BLaER1 (cell line): ENCODE results near the gene AP2B1.
"Not testable (repeated sequence)": the region's sequence is repeated elsewhere in the genome, so short reads cannot be mapped to it uniquely, and the experiment has no call there.

Experiments used
- H3K27ac ChIP-seq: shearing (Covaris generic); formaldehyde crosslinking; 2 replicates; pipeline ENCODE4 v1.8.1; 2022
- H3K27me3 ChIP-seq: shearing (Covaris generic); formaldehyde crosslinking; 2 replicates; pipeline ENCODE4 v1.8.1; 2022
- H3K36me3 ChIP-seq: shearing (Covaris generic); formaldehyde crosslinking; 2 replicates; pipeline ENCODE4 v1.8.1; 2022
- H3K4me1 ChIP-seq: shearing (Covaris generic); formaldehyde crosslinking; 2 replicates; pipeline ENCODE4 v1.8.1; 2022
- H3K4me2 ChIP-seq: shearing (Covaris generic); formaldehyde crosslinking; 2 replicates; pipeline ENCODE4 v1.8.1; 2022
- H3K4me3 ChIP-seq: shearing (Covaris generic); formaldehyde crosslinking; 2 replicates; pipeline ENCODE4 v1.8.1; 2022
- H3K9ac ChIP-seq: shearing (Covaris generic); formaldehyde crosslinking; 2 replicates; pipeline ENCODE4 v1.8.1; 2022
- H3K9me3 ChIP-seq: shearing (Covaris generic); formaldehyde crosslinking; 2 replicates; pipeline ENCODE4 v1.8.1; 2022
- H4K20me1 ChIP-seq: shearing (Covaris generic); formaldehyde crosslinking; 2 replicates; pipeline ENCODE4 v1.8.1; 2022
- Cebpa-rat ChIP-seq: shearing (Covaris generic); IDR thresholded peaks from 2 replicates; pipeline ENCODE4 v1.8.1; 2022

The AP2B1 gene

DNA sequence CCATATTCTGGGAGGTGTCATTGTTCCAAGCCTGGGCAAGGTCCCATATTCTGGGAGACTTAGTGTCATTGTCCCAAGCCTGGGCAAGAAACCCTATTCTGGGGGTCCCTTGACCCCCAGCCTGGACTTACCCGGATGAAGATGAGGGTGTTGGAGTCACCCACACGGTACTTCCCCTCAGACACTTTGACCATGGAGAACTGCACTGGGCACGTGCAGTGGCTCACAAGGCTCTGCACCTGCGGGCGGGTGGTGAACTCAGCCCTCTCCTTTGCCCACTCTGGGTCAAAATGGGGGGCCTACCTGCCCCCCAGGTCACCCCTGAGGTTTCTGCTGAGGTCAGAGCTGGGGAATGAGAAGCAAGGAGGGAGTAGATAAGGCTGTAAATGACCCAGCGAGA, 161.9 kb downstream of the AP2B1 start:
- Histone ChIP-seq H3K9ac (no peak overlapping the region), H3K4me3 (no peak overlapping the region)
- no peak for TF ChIP-seq Cebpa-rat

DNA sequence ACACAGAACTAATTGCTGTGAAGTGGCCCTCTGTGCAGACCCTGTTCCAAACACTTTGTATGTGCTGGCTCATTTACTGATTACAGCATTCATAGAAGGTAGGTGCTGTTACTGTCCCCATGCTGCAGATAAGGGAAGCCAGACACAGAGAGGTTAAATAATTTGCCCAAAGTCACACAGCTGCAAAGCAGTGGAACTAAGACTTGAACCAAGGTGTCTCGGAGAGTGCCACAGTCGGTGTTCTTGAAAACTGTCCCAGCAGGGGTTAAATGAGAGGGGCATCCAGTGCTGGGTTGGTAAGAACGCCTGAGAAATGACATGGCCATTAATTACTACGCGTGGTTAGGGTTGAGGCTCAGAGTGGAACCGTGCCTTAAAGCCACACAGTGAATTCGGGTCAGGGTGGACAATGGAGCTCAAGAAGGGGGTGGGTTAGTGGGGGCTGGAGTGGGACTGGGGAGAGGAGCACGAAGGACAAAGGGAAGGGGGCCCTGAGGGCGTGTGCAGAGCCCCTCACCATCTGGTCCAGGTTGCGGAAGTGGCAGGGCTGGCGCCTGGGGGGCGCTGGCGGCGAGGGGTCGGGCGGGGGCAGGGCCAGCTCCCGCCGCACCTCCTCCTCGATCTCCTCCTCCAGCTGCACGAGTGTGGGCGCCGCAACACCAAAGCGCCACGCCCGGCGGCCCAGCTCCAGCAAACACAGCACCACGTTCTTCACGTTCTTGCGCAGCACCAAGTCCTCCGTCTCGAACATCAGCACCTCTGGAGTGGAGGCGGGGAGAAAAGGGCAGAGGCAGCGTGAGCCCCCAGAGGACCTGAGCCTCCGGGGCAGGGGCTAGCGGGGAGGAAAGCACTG, 162.7 kb downstream of the AP2B1 start:
- Histone ChIP-seq H4K20me1 (peaks cover 18% of the 10 kb centered on the region; the same call in 1 of the 2 replicates), H3K4me1 (peaks cover 20% of the 10 kb centered on the region), H3K27me3 (peaks cover 40% of the 10 kb centered on the region), H3K9ac (no peak overlapping the region), H3K4me2 (peak overlapping the region; percentile 63), H3K9me3 (no peaks in the 10 kb centered on the region), H3K36me3 (no peaks in the 10 kb centered on the region), H3K4me3 (peak overlapping the region; percentile 33; the same call in 1 of the 2 replicates), H3K27ac (no peak overlapping the region)
- no peak for TF ChIP-seq Cebpa-rat

More for the DNA sequence above, 161.9 kb downstream of the AP2B1 start:
- Histone ChIP-seq H3K27me3 (peaks cover 40% of the 10 kb centered on the region), H3K27ac (no peak overlapping the region), H3K36me3 (no peaks in the 10 kb centered on the region), H4K20me1 (peaks cover 20% of the 10 kb centered on the region; the same call in 1 of the 2 replicates), H3K9me3 (no peaks in the 10 kb centered on the region), H3K4me1 (peaks cover 20% of the 10 kb centered on the region), H3K4me2 (no peak overlapping the region)

DNA sequence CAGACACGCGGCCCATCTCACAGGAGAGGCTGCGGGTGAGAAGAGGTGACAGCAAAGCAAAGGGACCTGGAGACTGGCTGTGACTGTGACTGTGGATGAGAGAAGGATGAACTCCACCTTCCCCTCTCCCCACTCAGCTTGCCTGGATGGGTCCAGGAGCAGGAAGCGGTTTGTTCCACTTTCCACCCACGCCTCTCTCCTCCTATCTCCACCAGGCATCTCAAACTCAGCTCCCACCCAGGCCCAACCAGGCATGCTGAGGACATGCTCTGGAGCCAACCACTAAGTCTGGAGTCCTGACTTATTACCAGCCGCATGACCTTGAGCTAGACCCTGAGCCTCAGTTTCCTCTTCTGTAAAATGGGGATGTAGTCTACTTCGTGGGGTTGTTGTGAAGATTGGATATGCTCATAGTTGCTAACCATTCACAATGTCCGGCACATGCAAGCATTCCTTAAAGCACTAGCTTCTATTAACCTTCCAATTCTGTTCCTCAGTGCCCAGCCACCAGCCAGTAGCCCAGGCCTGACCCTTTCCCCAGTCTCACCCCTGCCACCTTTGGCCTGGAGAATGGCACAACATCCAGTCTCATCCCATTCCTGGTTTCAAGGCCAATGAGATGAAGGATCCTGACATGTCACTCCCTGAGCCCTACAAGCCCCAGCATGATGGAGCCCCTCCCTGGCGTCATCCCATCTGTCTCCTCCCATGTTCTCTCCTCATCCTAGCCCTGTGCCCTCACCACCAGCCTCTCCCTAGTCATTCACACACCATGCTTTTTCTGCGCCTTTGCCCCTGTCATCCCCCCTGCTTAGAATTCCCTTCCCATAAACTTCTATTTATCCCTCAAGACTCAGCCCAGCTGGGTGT, 163.6 kb downstream of the AP2B1 start:
- H4K20me1 ChIP-seq, result peaks cover 8% of the 10 kb centered on the region; the same call in 1 of the 2 replicates
- H3K4me1 ChIP-seq, result peaks cover 20% of the 10 kb centered on the region
- no peaks in the 10 kb centered on the region for H3K9me3 ChIP-seq
- peak overlapping the region; percentile 33; the same call in 1 of the 2 replicates for H3K4me3 ChIP-seq
- H3K27me3 ChIP-seq, result peaks cover 40% of the 10 kb centered on the region
- no peaks in the 10 kb centered on the region for H3K36me3 ChIP-seq
- no peak for TF ChIP-seq Cebpa-rat
- peak overlapping the region; percentile 63 for H3K4me2 ChIP-seq
- no peak overlapping the region for H3K9ac ChIP-seq
- H3K27ac ChIP-seq, result no peak overlapping the region

DNA sequence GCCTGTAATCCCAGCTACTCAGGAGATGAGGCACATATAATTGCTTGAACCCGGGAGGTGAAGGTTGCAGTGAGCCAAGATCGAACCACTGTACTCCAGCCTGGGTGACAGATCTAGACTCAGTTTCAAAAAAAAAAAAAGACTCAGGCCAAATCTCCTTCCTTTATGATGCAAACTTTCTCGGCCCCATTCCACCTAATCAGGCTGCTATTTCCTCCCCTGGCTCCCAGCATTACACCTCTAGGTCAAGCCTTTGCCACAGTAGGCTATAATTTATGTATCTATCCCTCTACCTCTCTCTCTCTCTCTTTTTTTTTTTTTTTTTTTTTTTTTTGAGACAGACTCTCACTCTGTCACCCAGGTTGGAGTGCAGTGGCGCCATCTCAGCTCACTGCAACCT, 164.4 kb downstream of the AP2B1 start:
- not testable (repeated sequence) for H4K20me1 ChIP-seq, H3K36me3 ChIP-seq, H3K9ac ChIP-seq, H3K4me2 ChIP-seq, H3K4me3 ChIP-seq, H3K9me3 ChIP-seq, H3K27ac ChIP-seq
- Histone ChIP-seq H3K27me3 (peaks cover 40% of the 10 kb centered on the region), H3K4me1 (peaks cover 20% of the 10 kb centered on the region)

DNA sequence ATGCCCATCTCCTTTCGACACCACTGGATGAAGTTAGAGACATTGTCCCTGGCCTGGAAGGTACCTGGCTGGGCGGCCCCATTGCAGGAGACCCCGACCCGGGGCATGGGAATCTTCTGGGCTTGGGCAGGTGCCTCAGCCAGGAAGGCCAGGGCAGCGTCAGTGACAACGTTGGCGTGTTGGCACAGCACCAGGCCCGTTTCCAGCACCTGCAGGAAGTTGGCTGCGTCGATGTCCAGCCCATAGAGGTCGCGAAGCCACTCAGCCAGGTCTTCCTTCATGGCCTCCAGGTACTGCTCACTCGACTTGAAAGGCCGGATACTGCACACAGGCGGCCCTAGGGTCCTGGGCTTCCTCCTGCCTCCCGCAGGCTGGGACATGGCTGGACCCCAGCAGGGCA, 165.3 kb downstream of the AP2B1 start:
- peaks cover 7% of the 10 kb centered on the region; the same call in 1 of the 2 replicates for H4K20me1 ChIP-seq
- peaks cover 40% of the 10 kb centered on the region for H3K27me3 ChIP-seq
- TF ChIP-seq Cebpa-rat, result no peak
- peak overlapping the region; percentile 58; the same call in 1 of the 2 replicates for H3K4me2 ChIP-seq
- H3K9me3 ChIP-seq, result no peaks in the 10 kb centered on the region
- H3K4me3 ChIP-seq, result no peak overlapping the region
- no peak overlapping the region for H3K9ac ChIP-seq
- H3K27ac ChIP-seq, result no peak overlapping the region
- H3K36me3 ChIP-seq, result no peaks in the 10 kb centered on the region
- H3K4me1 ChIP-seq, result peaks cover 20% of the 10 kb centered on the region

DNA sequence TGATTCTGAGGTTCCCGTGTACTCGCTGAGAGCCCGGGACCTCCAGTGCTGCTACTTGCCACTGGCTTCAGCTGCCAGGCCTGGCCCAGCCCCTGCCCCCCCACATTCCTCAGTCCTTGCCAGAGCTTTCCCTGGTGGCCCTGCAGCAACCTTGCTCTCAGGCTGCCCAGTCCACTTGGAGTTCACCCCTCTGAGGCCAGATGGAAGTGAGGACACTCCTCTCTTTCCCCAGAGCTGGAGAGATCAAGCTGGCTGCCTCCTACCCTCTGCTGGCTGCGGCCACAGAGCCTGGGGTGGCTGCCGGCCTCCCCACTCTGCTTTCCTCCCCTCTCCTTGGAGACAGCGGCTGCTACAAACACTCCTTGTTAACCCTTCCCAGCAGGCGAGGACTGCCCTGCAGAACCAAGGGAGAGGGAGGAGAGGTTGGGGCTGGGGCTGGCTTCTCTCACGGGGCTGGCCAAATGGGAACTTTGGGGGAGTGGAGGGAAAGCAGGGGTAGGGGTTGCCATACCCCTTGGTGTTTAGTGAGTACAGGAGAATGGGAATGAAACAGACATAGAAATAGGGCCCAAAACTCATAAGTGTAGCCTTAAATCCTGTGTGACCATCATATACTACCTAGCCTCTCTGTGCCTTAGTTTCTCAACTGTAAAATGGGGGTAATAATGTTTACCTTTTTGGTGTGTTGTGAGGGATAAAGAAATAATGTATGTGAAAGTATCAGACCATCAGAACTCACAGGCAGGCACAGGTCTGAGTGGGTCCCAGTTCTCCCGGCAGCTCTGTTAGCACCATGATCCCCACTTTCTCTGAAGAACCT, 166.0 kb downstream of the AP2B1 start, which contains the start of gene GAS2L2:
GAS2L2 (minus strand) TSS at position 295 of the 820 bp plus-strand sequence. CDS start 389 bp downstream, outside the sequence.
- no peaks in the 10 kb centered on the region for H3K36me3 ChIP-seq
- H3K27me3 ChIP-seq, result peaks cover 39% of the 10 kb centered on the region
- TF ChIP-seq Cebpa-rat, result no peak
- no peak within 1 kb of the TSS for H3K27ac ChIP-seq
- H4K20me1 ChIP-seq, result peaks cover 7% of the 10 kb centered on the region; the same call in 1 of the 2 replicates
- H3K4me1 ChIP-seq, result peaks cover 20% of the 10 kb centered on the region
- H3K9me3 ChIP-seq, result no peaks in the 10 kb centered on the region
- peak within 1 kb of the TSS; percentile 58; the same call in 1 of the 2 replicates for H3K4me2 ChIP-seq
- no peak within 1 kb of the TSS for H3K9ac ChIP-seq
- no peak within 1 kb of the TSS for H3K4me3 ChIP-seq

DNA sequence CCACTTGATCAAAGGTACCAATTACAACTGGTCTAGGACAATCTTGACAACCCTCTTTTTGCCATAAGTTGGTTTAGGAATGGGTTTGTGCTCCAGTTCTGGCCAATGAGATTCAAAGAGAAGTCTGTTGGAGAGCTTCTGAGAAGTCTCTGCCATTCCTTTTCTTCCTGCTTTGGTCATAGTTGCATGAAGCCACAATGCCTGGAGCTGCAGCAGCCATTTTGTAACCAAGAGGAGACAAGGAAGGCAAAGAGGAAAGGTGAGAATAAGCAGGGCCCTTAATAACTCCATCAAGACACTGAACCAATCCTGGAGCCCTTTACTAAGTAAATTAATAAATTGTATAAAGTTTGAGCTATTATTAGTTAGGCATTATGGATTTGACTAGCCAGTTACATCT, 170.1 kb downstream of the AP2B1 start:
- H3K4me2 ChIP-seq, result no peak overlapping the region
- H3K27me3 ChIP-seq, result peaks cover 4% of the 10 kb centered on the region; the same call in 1 of the 2 replicates
- H3K9ac ChIP-seq, result no peak overlapping the region
- H3K36me3 ChIP-seq, result no peaks in the 10 kb centered on the region
- peaks cover 9% of the 10 kb centered on the region for H3K4me1 ChIP-seq
- no peak overlapping the region for H3K4me3 ChIP-seq
- no peaks in the 10 kb centered on the region for H3K9me3 ChIP-seq
- no peak for TF ChIP-seq Cebpa-rat
- no peak overlapping the region for H3K27ac ChIP-seq
- no peaks in the 10 kb centered on the region for H4K20me1 ChIP-seq

DNA sequence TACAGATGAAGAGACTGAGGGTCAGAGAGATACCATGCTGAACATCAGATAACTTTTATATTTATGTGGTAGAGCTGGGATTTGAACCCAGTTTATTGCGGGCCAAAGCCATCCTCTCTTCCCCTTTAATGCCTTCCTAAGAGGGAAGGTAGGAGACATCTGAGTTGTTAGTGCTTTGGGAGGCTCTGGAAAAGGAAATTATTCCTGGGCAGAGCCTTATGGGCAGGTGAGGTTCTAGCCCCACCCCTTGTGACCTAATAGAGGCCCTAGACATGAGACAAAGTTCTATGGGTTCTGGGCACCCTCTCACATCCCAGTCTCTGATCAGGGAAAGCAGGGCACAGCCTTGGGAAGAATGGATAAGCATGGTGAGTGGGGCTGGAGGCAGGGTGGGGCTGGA, 173.5 kb downstream of the AP2B1 start, which contains the start of gene C17orf50:
C17orf50 (plus strand) TSS at position 301 of the 400 bp plus-strand sequence; CDS start at position 356, 55 bp downstream.
- no peaks in the 10 kb centered on the region for H3K27me3 ChIP-seq
- no peak for TF ChIP-seq Cebpa-rat
- no peak within 1 kb of the TSS for H3K4me2 ChIP-seq
- H3K36me3 ChIP-seq, result no peaks in the 10 kb centered on the region
- no peaks in the 10 kb centered on the region for H3K9me3 ChIP-seq
- H4K20me1 ChIP-seq, result no peaks in the 10 kb centered on the region
- no peak within 1 kb of the TSS for H3K27ac ChIP-seq
- no peak within 1 kb of the TSS for H3K9ac ChIP-seq
- no peak within 1 kb of the TSS for H3K4me3 ChIP-seq
- H3K4me1 ChIP-seq, result peaks cover 15% of the 10 kb centered on the region

DNA sequence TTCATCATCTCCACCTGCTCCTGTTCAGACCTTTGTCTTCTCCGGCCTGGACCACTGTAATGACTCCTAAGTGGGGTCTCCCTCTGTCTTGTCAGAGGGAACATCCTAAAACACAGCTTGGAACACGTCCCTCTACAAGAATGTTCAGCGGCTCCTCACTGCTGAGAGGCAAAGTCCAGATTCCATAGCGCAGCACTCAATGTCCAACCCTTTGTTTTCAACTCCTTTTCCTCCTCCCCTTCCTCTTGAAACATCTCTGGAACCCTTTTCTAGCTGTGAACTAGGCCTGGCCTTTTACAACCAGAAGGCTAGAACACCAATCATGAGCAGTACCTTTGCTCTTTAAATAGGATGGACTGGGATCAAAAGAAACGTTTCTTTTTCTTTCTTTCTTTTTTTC, 174.5 kb downstream of the AP2B1 start:
- Histone ChIP-seq H3K27me3 (no peaks in the 10 kb centered on the region), H3K36me3 (no peaks in the 10 kb centered on the region), H3K4me2 (no peak overlapping the region), H3K4me3 (no peak overlapping the region), H3K9me3 (no peaks in the 10 kb centered on the region), H3K4me1 (peaks cover 25% of the 10 kb centered on the region), H3K27ac (no peak overlapping the region), H4K20me1 (no peaks in the 10 kb centered on the region), H3K9ac (no peak overlapping the region)
- TF ChIP-seq Cebpa-rat, result no peak
